GM12878 (cell line): Measurements from ENCODE around the gene HDHD2. TPM values are rescaled to one million over a fixed set of nuclear protein-coding genes. Genes with fewer than 3 reads are reported as not detected.
A peak's percentile ranks its signal among the peaks of the same experiment; 100 is the strongest.
"Not testable (repeated sequence)": the region's sequence is repeated elsewhere in the genome, so short reads cannot be mapped to it uniquely, and the experiment has no call there.

Source experiments
- ATAC-seq: fragments of 200-7000 bp; cut with Tn5 transposase; 3 replicates; pipeline ENCODE4 v1.9.1; 2020; ENCODE audit warnings: mild to moderate bottlenecking, moderate library complexity
- BruUV-seq: library from RNA; stranded (reverse); fragments of 400-500 nt; replicated peaks from 2 replicates; lab custom pipeline; 2021; lab: Mats Ljungman, UMichigan
- CTCF ChIA-PET: fragments of 300-600 bp; sonication (Branson Sonifier 250); formaldehyde crosslinking; extraction: SDS; loops from one replicate; lab custom pipeline; 2021; ENCODE audit warnings: inconsistent platforms; lab: Yijun Ruan, JAX
- POLR2A ChIA-PET: fragments of 350-600 bp; formaldehyde crosslinking; extraction: SDS; loops from one replicate; lab custom pipeline; 2021; ENCODE audit warnings: inconsistent platforms; lab: Charles Lee
- RAD21 ChIA-PET: fragments of 300-600 bp; sonication (Branson Sonifier 250); formaldehyde crosslinking; loops from one replicate; lab custom pipeline; 2023; ENCODE audit warnings: antibody characterized with exemption; ENCODE audit not compliant: unreplicated experiment; lab: Charles Lee
- SMC1A ChIA-PET: fragments of 300-600 bp; sonication (Branson Sonifier 250); formaldehyde crosslinking; loops from one replicate; lab custom pipeline; 2023; ENCODE audit not compliant: unreplicated experiment, uncharacterized antibody; lab: Charles Lee
- DNase-seq: peaks from one replicate; pipeline ENCODE4 v3.0.0-alpha.2; 2011; ENCODE audit warnings: low read depth, low spot score
- FAIRE-seq: peaks from 3 replicates; lab custom pipeline; 2011; peaks lifted over from hg19 to GRCh38; lab: Jason Lieb, UNC
- H2AFZ ChIP-seq: 2 replicates; pipeline ENCODE4 v1.6.0; 2011; ENCODE audit warnings: low read depth, low read length, control low read depth; ENCODE audit not compliant: control insufficient read depth
- H3K27ac ChIP-seq: 2 replicates; pipeline ENCODE4 v1.5.1; 2011; ENCODE audit warnings: control low read depth; ENCODE audit not compliant: control insufficient read depth, insufficient read depth
- H3K27me3 ChIP-seq, 2 experiments: replicated peaks in 1 of 2; 2 replicates each; pipeline versions ENCODE4 v1.6.0 to v1.6.1; 2011; ENCODE audit warnings: low read length in 1 of 2; ENCODE audit not compliant: control insufficient read depth in 2 of 2, insufficient read depth in 2 of 2
- H3K36me3 ChIP-seq, 2 experiments: 2 replicates each; pipeline ENCODE4 v1.5.1; 2011; ENCODE audit warnings: low read length in 1 of 2; ENCODE audit not compliant: control insufficient read depth in 2 of 2, insufficient read depth in 2 of 2
- H3K4me1 ChIP-seq: 2 replicates; pipeline ENCODE4 v1.6.1; 2011; ENCODE audit warnings: mild to moderate bottlenecking, low read length, moderate library complexity, mixed read lengths; ENCODE audit not compliant: control insufficient read depth, insufficient read depth
- H3K4me2 ChIP-seq: 2 replicates; pipeline ENCODE4 v1.6.0; 2011; ENCODE audit warnings: control low read depth; ENCODE audit not compliant: control insufficient read depth, insufficient read depth
- H3K4me3 ChIP-seq: fragments of 200-600 bp; sonication (generic); 2 replicates; pipeline ENCODE4 v1.5.1; 2016
- H3K79me2 ChIP-seq: 2 replicates; pipeline ENCODE4 v1.6.0; 2011; ENCODE audit warnings: low read length; ENCODE audit not compliant: control insufficient read depth, insufficient read depth
- H3K9ac ChIP-seq: 2 replicates; pipeline ENCODE4 v1.8.0; 2011; ENCODE audit warnings: low read length, control low read depth, mixed read lengths; ENCODE audit not compliant: control insufficient read depth, insufficient read depth
- H3K9me3 ChIP-seq: replicated peaks from 3 replicates; pipeline ENCODE4 v1.5.1; 2011; ENCODE audit warnings: mild to moderate bottlenecking, low read length; ENCODE audit not compliant: control insufficient read depth, insufficient read depth
- H4K20me1 ChIP-seq: 2 replicates; pipeline ENCODE4 v1.6.0; 2011; ENCODE audit not compliant: control insufficient read depth, insufficient read depth
- EGR1 ChIP-seq, 2 experiments: IDR thresholded peaks; 1 replicate in 1 of 2; 2 replicates in 1 of 2; pipeline ENCODE4 v1.6.1; 2011 to 2012; ENCODE audit warnings: low read depth in 2 of 2, low read length in 2 of 2, borderline replicate concordance in 1 of 2, mild to moderate bottlenecking in 1 of 2, moderate library complexity in 1 of 2
- ETV6 ChIP-seq, 2 experiments: fragments of 450-650 bp in 1 of 2; IDR thresholded peaks in 1 of 2; conservative IDR thresholded peaks in 1 of 2; 2 replicates each; pipeline ENCODE4 v1.6.1; 2014; ENCODE audit warnings: antibody characterized with exemption in 1 of 2, borderline replicate concordance in 1 of 2, low read depth in 1 of 2, mild to moderate bottlenecking in 1 of 2, moderate library complexity in 1 of 2
- IRF4 ChIP-seq: IDR thresholded peaks from 2 replicates; pipeline ENCODE4 v1.6.1; 2011; ENCODE audit warnings: low read depth, low read length
- PAX5 ChIP-seq: IDR thresholded peaks from 2 replicates; pipeline ENCODE4 v1.6.1; 2011; ENCODE audit warnings: low read depth, low read length, borderline replicate concordance
- SUPT20H ChIP-seq: IDR thresholded peaks from 2 replicates; pipeline ENCODE4 v1.6.1; 2011; ENCODE audit warnings: low read depth, mild to moderate bottlenecking, low read length, moderate library complexity, borderline replicate concordance; ENCODE audit not compliant: control insufficient read depth
- YY1 ChIP-seq: IDR thresholded peaks from 2 replicates; pipeline ENCODE4 v1.6.1; 2011; ENCODE audit warnings: low read depth, mild to moderate bottlenecking, low read length
- WGBS: methylation state at CpG from one replicate; pipeline ENCODE4 v1.1.6; 2016; ENCODE audit warnings: low lambda C conversion rate; ENCODE audit not compliant: insufficient replicate concordance, insufficient coverage; ENCODE audit errors: missing lambda C conversion rate; 5-methylcytosine and 5-hydroxymethylcytosine counted together
- in situ Hi-C: fragments of 300-500 bp; cut with MboI; formaldehyde crosslinking; loops from 9 replicates; pipeline ENCODE4 v1.14.3; 2018; ENCODE audit warnings: mixed read lengths
- intact Hi-C: fragments of 100-400 bp; cut with micrococcal nuclease; formaldehyde crosslinking; loops from one replicate; pipeline ENCODE4 v1.14.2; 2022; ENCODE audit not compliant: unreplicated experiment
- polyA plus RNA-seq, 11 experiments: library from polyadenylated mRNA; depleted of rRNA in 4 of 11; unstranded in 6 of 11; stranded (reverse) in 5 of 11; fragments of >200 nt; fragmentation: Nextera tagmentation in 4 of 11; fragmentation: Illumina TruSeq in 1 of 11; extraction: Ambion mirVana in 4 of 11; extraction: Trizol in 1 of 11; gene quantifications; 1 replicate in 1 of 11; 2 replicates in 10 of 11; pipeline versions ENCODE4 v1.2.1 to v1.2.3, GENCODE V29; 2011 to 2016; ENCODE audit warnings: inconsistent platforms in 2 of 11, missing spikeins in 2 of 11, low read depth in 1 of 11
- total RNA-seq, 4 experiments: library from RNA; depleted of rRNA in 3 of 4; stranded (reverse); fragments of >200 nt in 3 of 4; fragmentation: Illumina TruSeq in 1 of 4; extraction: Trizol in 1 of 4; gene quantifications; 2 replicates each; pipeline versions ENCODE4 v1.2.1 to v1.2.3, GENCODE V29; 2013 to 2021
- TF ChIP-seq, protein P1 (sequence below): fragments of 450-650 bp; IDR thresholded peaks from 2 replicates; pipeline ENCODE4 v1.6.1; 2016; ENCODE audit warnings: mild to moderate bottlenecking

The HDHD2 gene
- total and polyA plus RNA-seq, 10 of the 15 experiments (the other 5 are each of a cell fraction or from before 2014, with no cell fraction given), result 4.6 to 29.1 (median 17.7) TPM

DNA sequence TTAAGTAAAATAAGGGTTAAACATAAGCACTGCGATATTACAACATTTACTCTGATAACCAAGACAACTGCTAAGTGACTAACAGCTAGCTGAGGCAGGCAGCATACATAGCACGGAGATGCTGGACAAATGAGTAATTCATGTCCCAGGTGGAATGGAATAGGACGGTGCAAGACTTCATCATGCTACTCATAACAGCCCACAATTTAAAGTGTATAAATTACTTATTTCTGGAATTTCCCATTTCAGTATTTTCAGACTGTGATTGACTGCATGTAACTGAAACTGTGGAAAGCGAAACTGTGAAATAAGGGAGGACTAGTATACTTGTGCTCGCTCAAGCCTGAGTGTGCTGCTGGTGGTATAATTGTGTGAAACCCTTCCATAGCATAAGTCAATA, 12.9 kb upstream of the HDHD2 start (continued):
- TF ChIP-seq ETV6 (conservative IDR thresholded peaks at IDR 0.05 in 1 of 2, IDR thresholded peaks at IDR 0.05 in 1 of 2; ENCODE audit: borderline replicate concordance in 1 of 2, low read depth in 1 of 2) (no peak), SUPT20H (no peak), IRF4 (peak; percentile 54; the same call in 1 of the 2 replicates), PAX5 (0 out of 2 replicates have a peak, but pooled peaks have one; percentile 6), YY1 (no peak)
- TF ChIP-seq, protein P1, sequence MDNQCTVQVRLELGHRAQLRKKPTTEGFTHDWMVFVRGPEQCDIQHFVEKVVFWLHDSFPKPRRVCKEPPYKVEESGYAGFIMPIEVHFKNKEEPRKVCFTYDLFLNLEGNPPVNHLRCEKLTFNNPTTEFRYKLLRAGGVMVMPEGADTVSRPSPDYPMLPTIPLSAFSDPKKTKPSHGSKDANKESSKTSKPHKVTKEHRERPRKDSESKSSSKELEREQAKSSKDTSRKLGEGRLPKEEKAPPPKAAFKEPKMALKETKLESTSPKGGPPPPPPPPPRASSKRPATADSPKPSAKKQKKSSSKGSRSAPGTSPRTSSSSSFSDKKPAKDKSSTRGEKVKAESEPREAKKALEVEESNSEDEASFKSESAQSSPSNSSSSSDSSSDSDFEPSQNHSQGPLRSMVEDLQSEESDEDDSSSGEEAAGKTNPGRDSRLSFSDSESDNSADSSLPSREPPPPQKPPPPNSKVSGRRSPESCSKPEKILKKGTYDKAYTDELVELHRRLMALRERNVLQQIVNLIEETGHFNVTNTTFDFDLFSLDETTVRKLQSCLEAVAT, result 0 out of 2 replicates have a peak, but pooled peaks have one; percentile 16

DNA sequence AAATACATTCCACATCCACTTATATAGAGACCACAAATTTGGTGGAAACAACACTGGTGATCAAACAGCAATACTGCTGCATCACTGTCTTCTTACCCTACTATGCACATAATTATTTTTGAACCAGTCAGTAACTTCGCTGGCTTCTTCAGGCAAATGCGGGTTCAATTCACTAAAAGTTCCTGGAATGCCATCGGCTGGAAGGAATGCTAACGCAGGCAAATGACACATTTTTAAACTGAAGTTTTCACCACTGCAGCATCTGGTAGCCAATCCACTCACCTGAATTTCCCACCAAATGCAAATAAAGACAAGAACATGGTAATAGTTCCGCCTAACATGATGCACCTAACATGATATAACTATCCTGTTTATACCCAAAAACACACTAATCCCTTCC, 10.0 kb upstream of the HDHD2 start:
- SMC1A ChIA-PET, result interaction anchor here (2.5 kb wide), 1 partner anchor 10 kb away, joined by 7 read pairs; the partner anchor contains the start of gene HDHD2
- Histone ChIP-seq H3K36me3 (peaks cover 0 to 3% of the 10 kb centered on the region in 2 experiments; a peak in 2 of 4 replicates), H2AFZ (no peak overlapping the region), H3K9me3 (no peaks in the 10 kb centered on the region), H3K4me1 (peaks cover 8% of the 10 kb centered on the region), H3K79me2 (peaks cover 35% of the 10 kb centered on the region), H4K20me1 (no peaks in the 10 kb centered on the region), H3K27me3 (no peaks in the 10 kb centered on the region), H3K9ac (no peak overlapping the region), H3K27ac (no peak overlapping the region), H3K4me2 (no peak overlapping the region), H3K4me3 (no peak overlapping the region)
- POLR2A ChIA-PET, result no interaction called here
- 98% methylated on average over 5 of the region's 5 CpGs for WGBS
- intact Hi-C loops (loop anchor here (10.0 kb wide), 1 partner anchor 245 kb away; the partner anchor contains the start of genes KATNAL2 and PIAS2), in situ Hi-C loops (no loop called here)
- CTCF ChIA-PET, result interaction anchor here (1.3 kb wide), 1 partner anchor 9 kb away, joined by 4 read pairs; no protein-coding TSS in a partner anchor
- FAIRE-seq, result no peak
- RAD21 ChIA-PET, result no interaction called here
- no peak for TF ChIP-seq EGR1 (IDR thresholded peaks at IDR 0.05; ENCODE audit: borderline replicate concordance in 1 of 2, low read depth in 2 of 2, low read length in 2 of 2)
- DNase-seq, result no peak
- no peak for ATAC-seq
- BruUV-seq, result no TSS peak

DNA sequence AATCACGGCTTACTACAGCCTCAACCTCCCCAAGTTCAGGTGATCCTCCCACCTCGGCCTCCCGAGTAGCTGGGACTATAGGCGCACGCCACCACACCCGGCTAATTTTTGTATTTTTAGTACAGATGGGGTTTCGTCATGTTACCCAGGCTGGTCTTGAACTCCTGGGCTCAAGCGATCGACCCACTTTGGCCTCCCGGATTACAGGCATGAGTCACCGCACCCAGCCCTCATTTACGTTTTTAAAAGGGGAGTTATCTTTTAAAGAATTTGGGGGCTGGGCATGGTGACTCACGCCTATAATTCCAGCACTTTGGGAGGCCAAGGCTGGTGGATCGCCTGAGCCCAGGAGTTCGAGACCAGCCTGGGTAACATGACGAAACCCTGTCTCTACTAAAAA, 8.1 kb upstream of the HDHD2 start:
- H3K36me3 ChIP-seq, CTCF ChIA-PET, H3K4me1 ChIP-seq, SMC1A ChIA-PET, ATAC-seq, in situ Hi-C loops, H2AFZ ChIP-seq, POLR2A ChIA-PET, H3K9me3 ChIP-seq, intact Hi-C loops, H4K20me1 ChIP-seq, H3K9ac ChIP-seq, H3K4me2 ChIP-seq, H3K27me3 ChIP-seq, H3K27ac ChIP-seq, BruUV-seq, FAIRE-seq, H3K4me3 ChIP-seq, RAD21 ChIA-PET, DNase-seq: not testable (repeated sequence)
- H3K79me2 ChIP-seq, result peaks cover 20% of the 10 kb centered on the region
- WGBS, result 94% methylated on average over 16 of the region's 16 CpGs
